Mucosa of rectum (tissue), 2 donors: Measurements from ENCODE around the gene SHMT1.
"Not testable (repeated sequence)": the region's sequence is repeated elsewhere in the genome, so short reads cannot be mapped to it uniquely, and the experiment has no call there.

Source experiments
- H3K27ac ChIP-seq, 2 donors: one replicate each; pipeline ENCODE4 v1.7.0; 2013; ENCODE audit warnings: inconsistent platforms in 2 of 2, low read depth in 2 of 2, low read length in 2 of 2
- H3K27me3 ChIP-seq, 2 donors: one replicate each; pipeline ENCODE4 v1.7.0; 2013; ENCODE audit warnings: low read length in 2 of 2; ENCODE audit not compliant: control insufficient read depth in 2 of 2, insufficient read depth in 2 of 2
- H3K36me3 ChIP-seq, 2 donors: one replicate each; pipeline ENCODE4 v1.7.0; 2013; ENCODE audit warnings: low read length in 2 of 2; ENCODE audit not compliant: control insufficient read depth in 2 of 2, insufficient read depth in 2 of 2
- H3K4me1 ChIP-seq, 2 donors: one replicate each; pipeline ENCODE4 v1.7.0; 2013; ENCODE audit warnings: low read length in 2 of 2, mild to moderate bottlenecking in 1 of 2; ENCODE audit not compliant: control insufficient read depth in 2 of 2, insufficient read depth in 2 of 2
- H3K4me3 ChIP-seq, 2 donors: one replicate each; pipeline ENCODE4 v1.7.0; 2013; ENCODE audit warnings: low read length in 2 of 2
- H3K9ac ChIP-seq, 2 donors: one replicate each; pipeline ENCODE4 v1.7.0; 2013; ENCODE audit warnings: low read length in 2 of 2, low read depth in 1 of 2, mild to moderate bottlenecking in 1 of 2
- H3K9me3 ChIP-seq, 2 donors: one replicate each; pipeline ENCODE4 v1.7.0; 2013; ENCODE audit warnings: low read length in 2 of 2; ENCODE audit not compliant: control insufficient read depth in 2 of 2
- donor health status: healthy.
- donor health status: Normal muscosa, but diverticular disease.

Gene SHMT1

GRCh38 chr17:18318771-18319450, 44.4 kb downstream of the SHMT1 start:
- H3K9me3 ChIP-seq = no peaks in the 10 kb centered on the region
- peaks cover 40 to 42% of the 10 kb centered on the region in 2 donors for H3K36me3 ChIP-seq
- no peak overlapping the region for H3K27ac ChIP-seq
- H3K4me1 ChIP-seq = peaks cover 48 to 49% of the 10 kb centered on the region in 2 donors
- H3K27me3 ChIP-seq = no peaks in the 10 kb centered on the region
- no peak overlapping the region for H3K9ac ChIP-seq
- H3K4me3 ChIP-seq = peak overlapping the region; percentile 7 to 23

- no peak overlapping the region for H3K9ac ChIP-seq
- H3K9me3 ChIP-seq = no peaks in the 10 kb centered on the region
- peaks cover 54 to 55% of the 10 kb centered on the region in 2 donors for H3K4me1 ChIP-seq
- H3K27me3 ChIP-seq = no peaks in the 10 kb centered on the region
- peak overlapping the region; percentile 13 to 16 for H3K4me3 ChIP-seq
- H3K27ac ChIP-seq = no peak overlapping the region
- H3K36me3 ChIP-seq = peaks cover 33 to 34% of the 10 kb centered on the region in 2 donors
Observed at GRCh38 chr17:18318117-18318516, 45.2 kb downstream of the SHMT1 start.

- H3K27ac ChIP-seq = peak overlapping the region; percentile 88 to 91
- H3K4me1 ChIP-seq = peaks cover 54 to 55% of the 10 kb centered on the region in 2 donors
- H3K9me3 ChIP-seq = no peaks in the 10 kb centered on the region
- H3K27me3 ChIP-seq = no peaks in the 10 kb centered on the region
- peak overlapping the region; percentile 89 to 95 for H3K4me3 ChIP-seq
- peak overlapping the region; percentile 91 to 93 for H3K9ac ChIP-seq
- H3K36me3 ChIP-seq = peaks cover 26 to 28% of the 10 kb centered on the region in 2 donors
Observed at GRCh38 chr17:18315961-18316360, 47.4 kb downstream of the SHMT1 start.

GRCh38 chr17:18315562-18315922, 47.8 kb downstream of the SHMT1 start:
- Histone ChIP-seq H3K9ac (peak overlapping the region; percentile 91 to 93), H3K9me3 (no peaks in the 10 kb centered on the region), H3K27me3 (no peaks in the 10 kb centered on the region), H3K4me3 (peak overlapping the region; percentile 89 to 95), H3K27ac (peak overlapping the region; percentile 88 to 91), H3K4me1 (peaks cover 53% of the 10 kb centered on the region in 2 donors), H3K36me3 (peaks cover 24 to 25% of the 10 kb centered on the region in 2 donors)

- Histone ChIP-seq H3K9me3 (no peaks in the 10 kb centered on the region), H3K4me1 (peaks cover 49 to 50% of the 10 kb centered on the region in 2 donors), H3K36me3 (peaks cover 19 to 23% of the 10 kb centered on the region in 2 donors)
Observed at GRCh38 chr17:18314731-18315561, 48.4 kb downstream of the SHMT1 start, which contains the start of the genes SMCR8 and TOP3A. SMCR8 (plus strand) TSS chr17:18315293; CDS start chr17:18315790, 497 bp downstream. TOP3A (minus strand) TSS chr17:18314994; CDS start chr17:18314778, 216 bp downstream.

GRCh38 chr17:18314059-18314730, 49.2 kb downstream of the SHMT1 start:
- Histone ChIP-seq H3K4me3 (peak overlapping the region; percentile 89 to 95), H3K36me3 (peaks cover 17 to 20% of the 10 kb centered on the region in 2 donors), H3K4me1 (peaks cover 45 to 46% of the 10 kb centered on the region in 2 donors), H3K9ac (peak overlapping the region; percentile 79 to 83), H3K9me3 (no peaks in the 10 kb centered on the region), H3K27ac (peak overlapping the region; percentile 88 to 91), H3K27me3 (no peaks in the 10 kb centered on the region)

More at GRCh38 chr17:18314731-18315561, 48.4 kb downstream of the SHMT1 start, which contains the start of the genes SMCR8 and TOP3A:
- Histone ChIP-seq H3K27ac (peak within 1 kb of the TSS; percentile 88 to 91), H3K27me3 (no peaks in the 10 kb centered on the region), H3K4me3 (peak within 1 kb of the TSS; percentile 89 to 95), H3K9ac (peak within 1 kb of the TSS; percentile 91 to 93)

- Histone ChIP-seq H3K4me1 (peaks cover 9 to 10% of the 10 kb centered on the region in 2 donors), H3K9ac (no peak overlapping the region), H3K36me3 (peaks cover 23 to 27% of the 10 kb centered on the region in 2 donors), H3K27ac (no peak overlapping the region), H3K27me3 (no peaks in the 10 kb centered on the region), H3K4me3 (no peak overlapping the region), H3K9me3 (no peaks in the 10 kb centered on the region)
Observed at GRCh38 chr17:18309202-18309601, 54.1 kb downstream of the SHMT1 start.

- H3K9me3 ChIP-seq, H3K4me3 ChIP-seq, H3K9ac ChIP-seq, H3K27ac ChIP-seq, H3K4me1 ChIP-seq, H3K27me3 ChIP-seq: not testable (repeated sequence)
- H3K36me3 ChIP-seq = peaks cover 51 to 60% of the 10 kb centered on the region in 2 donors
Observed at GRCh38 chr17:18303206-18303605, 60.1 kb downstream of the SHMT1 start.

GRCh38 chr17:18300725-18301480, 62.4 kb downstream of the SHMT1 start:
- H3K4me3 ChIP-seq = no peak overlapping the region
- peaks cover 42 to 52% of the 10 kb centered on the region in 2 donors for H3K36me3 ChIP-seq
- no peaks in the 10 kb centered on the region for H3K4me1 ChIP-seq
- H3K9ac ChIP-seq = no peak overlapping the region
- H3K9me3 ChIP-seq = no peaks in the 10 kb centered on the region
- H3K27me3 ChIP-seq = no peaks in the 10 kb centered on the region
- no peak overlapping the region for H3K27ac ChIP-seq
